NCI-H1105 treated with DMSO at 0.1 percent for 48 hours (cell line): Measurements from ENCODE around the gene SYN1.
"Not testable (repeated sequence)": the region's sequence is repeated elsewhere in the genome, so short reads cannot be mapped to it uniquely, and the experiment has no call there.

Experiments
- DNase-seq: peaks from one replicate; lab custom pipeline; 2025; lab: John Stamatoyannopoulos, UW

Gene SYN1

GRCh38 chrX:47633689-47634590, 14.3 kb upstream of the SYN1 start:
- DNase-seq: no peak

DNA sequence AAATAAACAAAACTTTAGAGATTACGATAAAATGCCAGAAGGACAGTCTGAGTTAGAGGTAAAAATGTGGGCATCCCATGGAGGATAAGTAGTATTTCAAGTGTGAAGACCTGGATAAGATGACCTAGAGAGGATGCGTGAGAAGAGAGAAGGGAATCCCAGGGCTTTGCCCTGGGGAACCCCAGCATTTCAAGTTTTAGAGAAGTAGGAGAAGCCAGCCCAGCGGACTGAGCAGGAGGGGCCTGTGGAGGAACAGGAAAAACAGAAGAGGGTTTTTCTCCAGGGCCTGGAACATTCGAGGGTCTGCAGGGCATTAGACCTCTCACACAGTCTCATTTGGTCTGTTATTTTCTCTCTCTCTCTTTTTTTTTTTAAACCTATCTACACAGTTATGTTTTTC, 13.0 kb upstream of the SYN1 start:
- no peak for DNase-seq

DNA sequence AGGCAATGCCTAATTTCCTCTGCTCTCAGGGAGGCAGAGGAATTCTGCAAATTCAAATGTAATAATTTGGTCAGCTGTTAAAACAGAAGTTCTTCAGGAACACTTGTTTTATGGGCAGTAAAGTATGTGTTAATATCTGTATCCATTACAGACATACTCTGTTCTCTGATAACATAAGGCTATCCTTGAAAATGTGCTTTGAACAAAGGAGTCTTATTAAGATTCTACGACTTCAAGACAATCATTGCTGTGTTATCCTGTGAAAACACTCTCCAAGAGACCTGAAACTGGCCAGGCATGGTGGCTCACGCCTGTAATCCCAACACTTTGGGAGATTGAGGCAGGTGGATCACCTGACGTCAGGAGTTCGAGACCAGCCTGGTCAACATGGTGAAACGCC, 12.0 kb upstream of the SYN1 start:
- no peak for DNase-seq

DNA sequence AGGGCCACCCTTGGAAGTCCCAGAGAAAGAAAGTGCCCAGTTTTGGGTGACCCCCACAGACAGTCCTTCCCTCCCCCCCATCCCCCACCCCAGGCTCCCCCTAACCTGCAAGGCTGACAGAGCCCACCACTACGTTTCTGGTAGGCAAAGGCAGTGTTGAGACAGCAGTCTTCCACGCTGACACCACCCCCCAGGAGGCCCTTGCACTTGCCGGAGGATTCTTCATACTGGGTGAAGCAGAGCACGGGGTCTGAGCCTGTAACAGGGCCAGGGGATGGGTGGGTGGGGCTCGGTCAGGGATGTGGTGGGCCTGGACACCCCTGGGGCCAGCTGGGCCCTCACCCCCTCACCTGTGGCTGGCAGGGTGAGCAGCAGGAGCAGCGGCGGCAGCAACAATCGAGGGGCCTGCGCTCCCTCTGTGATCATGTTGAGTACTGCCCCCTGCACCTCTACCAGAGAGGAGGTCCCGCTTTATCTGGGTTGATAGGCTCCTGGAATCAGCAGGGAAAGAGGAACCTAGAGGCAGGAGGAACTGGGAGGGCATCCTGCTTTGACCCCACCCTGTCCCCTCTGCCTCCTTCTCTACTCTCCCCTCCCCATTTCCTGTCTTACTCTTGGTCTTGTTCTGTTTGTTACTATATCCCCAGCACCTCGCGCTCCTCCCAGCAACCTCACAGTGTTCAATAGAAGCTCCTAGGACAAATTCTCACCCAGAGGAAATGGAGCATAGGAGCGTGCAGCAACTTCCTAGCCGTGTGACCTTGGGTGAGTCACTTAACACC, 10.0 kb upstream of the SYN1 start, which contains the start of gene CFP:
Gene CFP (minus strand): TSS at position 512 of the 782 bp plus-strand sequence. CDS start 86 bp downstream, at position 426.
- DNase-seq: no peak

DNA sequence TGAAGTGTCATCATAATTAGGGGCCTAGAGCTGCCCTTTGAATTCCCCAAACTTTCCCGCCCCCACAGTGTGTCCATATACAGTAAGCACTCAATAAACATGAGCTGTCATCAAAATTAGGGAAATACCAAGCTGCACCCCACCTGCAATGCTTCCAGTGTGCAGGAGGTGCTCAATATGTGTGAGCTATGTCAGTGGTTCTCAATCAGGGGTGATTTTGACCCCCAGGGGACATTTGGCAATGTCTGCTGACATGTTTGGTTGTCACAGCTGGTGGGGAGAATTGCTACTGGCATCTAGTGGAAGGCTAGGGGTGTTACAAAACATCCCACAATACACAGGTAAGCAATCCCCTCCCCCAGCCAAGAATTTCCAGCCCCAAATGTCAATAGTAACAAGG, 9.3 kb upstream of the SYN1 start:
- DNase-seq: no peak

DNA sequence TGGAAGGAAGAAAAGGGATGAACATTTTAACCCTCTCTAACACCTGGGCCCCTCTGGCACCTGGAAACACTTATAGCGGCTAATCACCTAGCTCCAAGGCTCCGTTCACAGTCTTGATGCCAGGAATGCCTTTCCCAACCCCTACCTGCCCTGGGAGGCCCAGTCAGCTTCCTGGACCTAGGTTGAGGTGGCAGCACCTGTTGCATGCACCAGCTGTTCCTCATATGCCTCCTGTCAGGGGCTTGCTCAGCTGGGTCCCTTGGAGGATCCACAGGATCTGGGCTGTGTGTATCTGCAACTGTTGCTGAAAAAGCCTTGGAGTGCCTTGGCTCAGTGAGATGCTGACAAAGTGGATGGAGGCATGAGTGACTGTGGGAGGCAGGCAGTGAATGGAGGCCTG, 5.7 kb upstream of the SYN1 start:
- no peak for DNase-seq

DNA sequence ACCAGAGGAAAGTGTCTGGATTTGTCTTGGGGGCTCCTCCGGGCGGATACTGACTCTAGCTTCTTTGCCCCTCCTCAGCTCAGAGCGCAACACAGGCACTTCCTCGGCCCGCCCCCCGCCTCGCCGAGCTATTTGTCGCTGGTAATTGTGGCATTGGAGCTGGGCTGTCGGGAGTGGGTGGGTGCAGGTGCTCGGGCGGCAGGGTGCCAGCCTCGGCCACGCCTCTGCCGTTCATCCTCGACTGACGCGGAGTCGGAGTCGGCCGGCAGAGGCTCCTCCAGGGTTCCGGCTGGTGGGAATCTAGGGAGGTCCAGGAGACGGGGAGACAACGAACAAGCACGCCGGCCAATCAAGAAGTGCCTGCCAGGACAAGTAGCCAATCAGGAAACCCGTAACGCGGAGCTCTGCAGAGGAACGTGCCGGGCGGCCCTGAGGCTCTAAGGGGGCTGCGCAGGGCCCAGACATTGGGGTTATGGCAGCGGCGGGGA, 3.9 kb upstream of the SYN1 start:
- peak; percentile 82 for DNase-seq

GRCh38 chrX:47621851-47622250, 2.2 kb upstream of the SYN1 start:
- no peak for DNase-seq

- DNase-seq: no peak
These were observed 637 bp upstream of the SYN1 start for GRCh38 chrX:47620303-47620685.

DNA sequence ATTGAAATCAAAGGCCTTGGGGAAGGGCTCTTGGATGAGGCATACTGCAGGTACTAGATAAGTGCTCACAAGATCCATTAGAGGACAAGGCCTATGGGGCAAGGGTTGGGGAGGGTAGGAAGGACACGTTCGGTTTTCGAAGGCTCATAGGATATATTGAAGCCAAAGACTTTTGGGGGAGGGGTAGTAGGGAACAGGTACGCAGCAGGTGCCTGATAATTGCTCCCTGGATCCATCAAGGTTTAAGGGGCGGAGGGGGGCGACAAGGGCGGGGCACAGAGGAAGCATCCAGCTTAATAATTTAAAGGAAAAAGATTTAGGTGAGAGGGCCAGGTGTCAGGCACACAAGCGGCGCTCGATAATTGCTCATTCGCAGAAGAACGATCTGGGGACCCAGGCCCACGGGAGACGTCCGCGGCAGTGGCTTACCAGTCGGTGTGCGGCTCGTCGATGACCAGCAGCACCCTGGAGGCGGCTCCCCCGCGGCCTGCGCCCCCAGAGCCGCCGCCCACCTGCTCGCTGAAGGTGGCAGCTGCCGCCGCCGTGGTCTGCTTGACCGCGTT, 653 bp downstream of the SYN1 start:
- no peak for DNase-seq

GRCh38 chrX:47614618-47615017, 5.0 kb downstream of the SYN1 start:
- no peak for DNase-seq

- DNase-seq: no peak
These were observed 6.6 kb downstream of the SYN1 start for GRCh38 chrX:47613082-47613481.

DNA sequence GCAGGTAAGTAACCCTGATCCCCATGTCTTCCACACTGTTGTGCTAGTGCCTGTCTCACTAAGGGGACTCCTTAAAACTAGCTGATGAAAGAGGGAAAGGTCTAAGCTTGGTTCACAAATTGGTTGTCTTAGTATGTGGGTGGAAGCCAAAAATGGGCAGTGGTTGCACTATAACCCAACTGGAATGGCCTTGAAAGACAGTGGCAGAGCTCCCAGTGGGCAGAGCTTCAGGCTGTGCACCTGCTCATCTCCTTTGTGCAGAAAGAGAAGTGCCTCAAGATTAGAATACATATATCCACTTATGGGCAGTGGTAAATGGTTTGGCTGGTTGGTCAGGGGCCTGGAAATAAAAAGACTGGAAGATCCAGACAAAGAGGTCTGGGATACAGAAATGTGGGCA, 7.2 kb downstream of the SYN1 start:
- DNase-seq: no peak

- DNase-seq: no peak
These were observed 7.7 kb downstream of the SYN1 start for GRCh38 chrX:47611926-47612325.

- no peak for DNase-seq
These were observed 8.2 kb downstream of the SYN1 start for GRCh38 chrX:47611489-47611888.

DNA sequence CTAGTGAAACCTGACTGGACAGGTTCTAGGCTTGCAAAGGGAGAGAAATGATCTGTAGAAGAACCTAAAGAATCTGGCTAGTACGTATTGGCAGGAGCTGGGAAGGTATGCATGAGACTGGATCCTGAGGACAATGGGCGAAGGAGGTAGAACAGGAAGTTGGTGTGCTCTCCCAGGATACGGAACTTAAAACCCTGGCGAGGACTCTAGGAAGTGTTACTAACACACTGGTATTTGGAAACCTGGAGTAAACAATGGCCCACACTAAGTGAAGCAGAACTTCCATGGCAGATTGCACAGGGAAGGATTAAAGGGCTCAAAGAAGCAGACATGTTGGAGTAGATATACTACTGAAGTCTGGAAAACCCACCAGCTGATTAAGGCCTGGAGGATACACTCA, 9.1 kb downstream of the SYN1 start:
- DNase-seq: no peak

- no peak for DNase-seq
These were observed 11.4 kb downstream of the SYN1 start for GRCh38 chrX:47608130-47608810.

- no peak for DNase-seq
These were observed 12.6 kb downstream of the SYN1 start for GRCh38 chrX:47607091-47607490.

DNA sequence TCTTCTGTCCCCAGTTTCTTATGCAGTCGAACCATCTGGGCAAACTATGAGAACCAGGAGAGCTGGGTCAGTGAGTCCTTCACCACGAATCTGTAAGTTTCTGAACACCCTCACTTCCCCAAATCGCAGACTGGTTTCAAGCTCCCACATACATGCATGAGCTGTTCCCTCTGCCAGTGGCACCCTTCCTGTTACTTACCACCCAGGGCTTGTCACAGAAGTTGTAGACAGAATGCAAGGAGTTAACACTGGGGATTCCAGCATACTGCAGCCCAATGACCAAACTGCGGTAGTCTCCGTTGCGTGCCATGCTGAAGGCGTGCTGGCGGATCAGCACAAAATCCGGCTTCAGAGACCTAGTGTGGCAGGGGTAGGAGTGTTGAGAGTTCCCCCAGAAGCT, 14.6 kb downstream of the SYN1 start:
- DNase-seq: no peak

GRCh38 chrX:47603125-47603524, 16.5 kb downstream of the SYN1 start:
- DNase-seq: not testable (repeated sequence)

- no peak for DNase-seq
These were observed 22.4 kb downstream of the SYN1 start for GRCh38 chrX:47597222-47597621.

- DNase-seq: no peak
These were observed 23.4 kb downstream of the SYN1 start for GRCh38 chrX:47596256-47596655.
